ENCODE results near the gene TRIM54.

- TF ChIP-seq EP300 (IDR thresholded peaks at IDR 0.05) = no peak
- no peak for TF ChIP-seq CTCF (IDR thresholded peaks at IDR 0.05)
Measured at GRCh38 chr2:27307545-27308358, 25.5 kb downstream of the TRIM54 start.

Measured in upper lobe of left lung (tissue), 4 donors.